ENCODE results near the gene LLGL1. TPM values are rescaled to one million over a fixed set of nuclear protein-coding genes. Genes with fewer than 3 reads are reported as not detected.

The LLGL1 gene
- total and polyA plus RNA-seq, 10 of the 15 experiments (the other 5 are each of a cell fraction or from before 2014, with no cell fraction given), result 0.02 to 9.2 (median 2.5) TPM

DNA sequence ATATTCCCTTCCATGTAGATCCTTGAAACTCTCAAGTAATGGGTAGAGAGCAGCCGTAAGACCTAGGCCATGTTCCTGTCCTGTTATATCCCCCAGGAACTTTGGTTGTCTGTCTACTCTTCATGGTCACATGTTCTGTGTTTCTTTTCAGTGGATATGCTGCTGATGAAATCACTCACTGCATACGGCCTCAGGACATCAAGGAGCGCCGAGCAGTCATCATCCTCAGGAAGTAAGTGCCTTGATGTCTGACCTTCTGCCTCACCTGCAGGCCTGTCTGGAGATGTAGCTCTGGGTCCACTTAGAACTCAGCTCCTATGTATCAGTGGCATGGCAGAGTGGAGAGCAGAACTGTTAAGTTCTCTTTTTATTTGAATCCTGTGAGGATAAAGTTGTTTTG is 30.6 kb upstream of the LLGL1 start (continued):
- TF ChIP-seq, protein P1, sequence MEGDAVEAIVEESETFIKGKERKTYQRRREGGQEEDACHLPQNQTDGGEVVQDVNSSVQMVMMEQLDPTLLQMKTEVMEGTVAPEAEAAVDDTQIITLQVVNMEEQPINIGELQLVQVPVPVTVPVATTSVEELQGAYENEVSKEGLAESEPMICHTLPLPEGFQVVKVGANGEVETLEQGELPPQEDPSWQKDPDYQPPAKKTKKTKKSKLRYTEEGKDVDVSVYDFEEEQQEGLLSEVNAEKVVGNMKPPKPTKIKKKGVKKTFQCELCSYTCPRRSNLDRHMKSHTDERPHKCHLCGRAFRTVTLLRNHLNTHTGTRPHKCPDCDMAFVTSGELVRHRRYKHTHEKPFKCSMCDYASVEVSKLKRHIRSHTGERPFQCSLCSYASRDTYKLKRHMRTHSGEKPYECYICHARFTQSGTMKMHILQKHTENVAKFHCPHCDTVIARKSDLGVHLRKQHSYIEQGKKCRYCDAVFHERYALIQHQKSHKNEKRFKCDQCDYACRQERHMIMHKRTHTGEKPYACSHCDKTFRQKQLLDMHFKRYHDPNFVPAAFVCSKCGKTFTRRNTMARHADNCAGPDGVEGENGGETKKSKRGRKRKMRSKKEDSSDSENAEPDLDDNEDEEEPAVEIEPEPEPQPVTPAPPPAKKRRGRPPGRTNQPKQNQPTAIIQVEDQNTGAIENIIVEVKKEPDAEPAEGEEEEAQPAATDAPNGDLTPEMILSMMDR (IDR thresholded peaks at IDR 0.05 in 2 of 3, conservative IDR thresholded peaks at IDR 0.05 in 1 of 3; ENCODE audit: control insufficient read depth in 2 of 3, extremely low read depth in 1 of 3, insufficient read depth in 1 of 3, low read depth in 3 of 3, low read length in 3 of 3), result no peak
- no peak for TF ChIP-seq CBX3 (IDR thresholded peaks at IDR 0.05; ENCODE audit: borderline replicate concordance, low read depth)

DNA sequence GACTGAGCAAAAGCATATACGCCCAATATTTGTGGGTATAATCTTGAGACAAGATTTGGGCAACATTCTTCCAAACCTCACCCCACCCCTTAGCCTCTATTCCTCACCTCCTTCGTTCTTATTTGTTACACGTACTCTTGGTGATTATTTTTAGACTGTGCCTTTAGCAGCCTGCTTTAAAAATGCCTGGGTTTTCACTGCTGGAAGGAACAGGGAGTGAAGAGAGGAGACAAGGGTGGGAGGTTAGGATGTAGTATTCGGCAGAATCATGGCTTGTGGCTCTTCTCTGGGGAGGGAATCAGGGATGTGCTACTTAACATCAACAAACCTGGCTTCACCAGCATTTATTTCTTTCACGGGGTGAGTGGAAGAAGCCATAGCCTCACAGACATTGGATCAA is 30.2 kb upstream of the LLGL1 start:
- peaks cover 30 to 49% of the 10 kb centered on the region in 2 experiments for H3K36me3 ChIP-seq (ENCODE audit: control insufficient read depth in 2 of 2, insufficient read depth in 2 of 2, low read length in 1 of 2)
- H2AFZ ChIP-seq (ENCODE audit: control insufficient read depth, low read depth, low read length), result no peak overlapping the region
- SMC1A ChIA-PET (ENCODE audit: uncharacterized antibody, unreplicated experiment), result no interaction called here
- POLR2A ChIA-PET, result no interaction called here
- no peaks in the 10 kb centered on the region for H3K4me1 ChIP-seq (ENCODE audit: control insufficient read depth, insufficient read depth, low read length)
- no peaks in the 10 kb centered on the region for H3K27me3 ChIP-seq (replicated peaks in 1 of 2; ENCODE audit: control insufficient read depth in 2 of 2, insufficient read depth in 2 of 2, low read length in 1 of 2)
- 98% methylated on average over 5 of the region's 5 CpGs for WGBS (ENCODE audit: insufficient coverage, insufficient replicate concordance, low lambda C conversion rate, missing lambda C conversion rate)
- no peak overlapping the region for H3K27ac ChIP-seq (ENCODE audit: control insufficient read depth, insufficient read depth)
- no peaks in the 10 kb centered on the region for H3K9me3 ChIP-seq (replicated peaks; ENCODE audit: control insufficient read depth, insufficient read depth, low read length)
- H3K4me2 ChIP-seq (ENCODE audit: control insufficient read depth, insufficient read depth), result no peak overlapping the region
- peaks cover 55% of the 10 kb centered on the region for H3K79me2 ChIP-seq (ENCODE audit: control insufficient read depth, insufficient read depth, low read length)
- CTCF ChIA-PET, result no interaction called here
- intact Hi-C loops (cut with micrococcal nuclease; ENCODE audit: unreplicated experiment), result no loop called here
- BruUV-seq (replicated peaks), result TSS peak; percentile 16
- H3K9ac ChIP-seq (ENCODE audit: control insufficient read depth, insufficient read depth, low read length), result no peak overlapping the region
- ATAC-seq, result no peak
- peaks cover 13% of the 10 kb centered on the region for H4K20me1 ChIP-seq (ENCODE audit: control insufficient read depth, insufficient read depth)
- in situ Hi-C loops (cut with MboI), result no loop called here
- no peak overlapping the region for H3K4me3 ChIP-seq
- RAD21 ChIA-PET (ENCODE audit: unreplicated experiment), result no interaction called here
- no peak for DNase-seq (ENCODE audit: low read depth, low spot score)
- no peak for FAIRE-seq
- no peak for TF ChIP-seq NFIC (IDR thresholded peaks at IDR 0.05; ENCODE audit: low read depth, low read length)
- TF ChIP-seq, protein P2, sequence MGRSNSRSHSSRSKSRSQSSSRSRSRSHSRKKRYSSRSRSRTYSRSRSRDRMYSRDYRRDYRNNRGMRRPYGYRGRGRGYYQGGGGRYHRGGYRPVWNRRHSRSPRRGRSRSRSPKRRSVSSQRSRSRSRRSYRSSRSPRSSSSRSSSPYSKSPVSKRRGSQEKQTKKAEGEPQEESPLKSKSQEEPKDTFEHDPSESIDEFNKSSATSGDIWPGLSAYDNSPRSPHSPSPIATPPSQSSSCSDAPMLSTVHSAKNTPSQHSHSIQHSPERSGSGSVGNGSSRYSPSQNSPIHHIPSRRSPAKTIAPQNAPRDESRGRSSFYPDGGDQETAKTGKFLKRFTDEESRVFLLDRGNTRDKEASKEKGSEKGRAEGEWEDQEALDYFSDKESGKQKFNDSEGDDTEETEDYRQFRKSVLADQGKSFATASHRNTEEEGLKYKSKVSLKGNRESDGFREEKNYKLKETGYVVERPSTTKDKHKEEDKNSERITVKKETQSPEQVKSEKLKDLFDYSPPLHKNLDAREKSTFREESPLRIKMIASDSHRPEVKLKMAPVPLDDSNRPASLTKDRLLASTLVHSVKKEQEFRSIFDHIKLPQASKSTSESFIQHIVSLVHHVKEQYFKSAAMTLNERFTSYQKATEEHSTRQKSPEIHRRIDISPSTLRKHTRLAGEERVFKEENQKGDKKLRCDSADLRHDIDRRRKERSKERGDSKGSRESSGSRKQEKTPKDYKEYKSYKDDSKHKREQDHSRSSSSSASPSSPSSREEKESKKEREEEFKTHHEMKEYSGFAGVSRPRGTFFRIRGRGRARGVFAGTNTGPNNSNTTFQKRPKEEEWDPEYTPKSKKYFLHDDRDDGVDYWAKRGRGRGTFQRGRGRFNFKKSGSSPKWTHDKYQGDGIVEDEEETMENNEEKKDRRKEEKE (IDR thresholded peaks at IDR 0.05), result no peak
- TF ChIP-seq, protein P3, sequence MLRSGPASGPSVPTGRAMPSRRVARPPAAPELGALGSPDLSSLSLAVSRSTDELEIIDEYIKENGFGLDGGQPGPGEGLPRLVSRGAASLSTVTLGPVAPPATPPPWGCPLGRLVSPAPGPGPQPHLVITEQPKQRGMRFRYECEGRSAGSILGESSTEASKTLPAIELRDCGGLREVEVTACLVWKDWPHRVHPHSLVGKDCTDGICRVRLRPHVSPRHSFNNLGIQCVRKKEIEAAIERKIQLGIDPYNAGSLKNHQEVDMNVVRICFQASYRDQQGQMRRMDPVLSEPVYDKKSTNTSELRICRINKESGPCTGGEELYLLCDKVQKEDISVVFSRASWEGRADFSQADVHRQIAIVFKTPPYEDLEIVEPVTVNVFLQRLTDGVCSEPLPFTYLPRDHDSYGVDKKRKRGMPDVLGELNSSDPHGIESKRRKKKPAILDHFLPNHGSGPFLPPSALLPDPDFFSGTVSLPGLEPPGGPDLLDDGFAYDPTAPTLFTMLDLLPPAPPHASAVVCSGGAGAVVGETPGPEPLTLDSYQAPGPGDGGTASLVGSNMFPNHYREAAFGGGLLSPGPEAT (IDR thresholded peaks at IDR 0.05; ENCODE audit: low read depth), result no peak
- TF ChIP-seq, protein P4, sequence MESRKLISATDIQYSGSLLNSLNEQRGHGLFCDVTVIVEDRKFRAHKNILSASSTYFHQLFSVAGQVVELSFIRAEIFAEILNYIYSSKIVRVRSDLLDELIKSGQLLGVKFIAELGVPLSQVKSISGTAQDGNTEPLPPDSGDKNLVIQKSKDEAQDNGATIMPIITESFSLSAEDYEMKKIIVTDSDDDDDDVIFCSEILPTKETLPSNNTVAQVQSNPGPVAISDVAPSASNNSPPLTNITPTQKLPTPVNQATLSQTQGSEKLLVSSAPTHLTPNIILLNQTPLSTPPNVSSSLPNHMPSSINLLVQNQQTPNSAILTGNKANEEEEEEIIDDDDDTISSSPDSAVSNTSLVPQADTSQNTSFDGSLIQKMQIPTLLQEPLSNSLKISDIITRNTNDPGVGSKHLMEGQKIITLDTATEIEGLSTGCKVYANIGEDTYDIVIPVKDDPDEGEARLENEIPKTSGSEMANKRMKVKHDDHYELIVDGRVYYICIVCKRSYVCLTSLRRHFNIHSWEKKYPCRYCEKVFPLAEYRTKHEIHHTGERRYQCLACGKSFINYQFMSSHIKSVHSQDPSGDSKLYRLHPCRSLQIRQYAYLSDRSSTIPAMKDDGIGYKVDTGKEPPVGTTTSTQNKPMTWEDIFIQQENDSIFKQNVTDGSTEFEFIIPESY (IDR thresholded peaks at IDR 0.05), result no peak
- no peak for TF ChIP-seq CBX3 (IDR thresholded peaks at IDR 0.05; ENCODE audit: borderline replicate concordance, low read depth)
- no peak for TF ChIP-seq GABPA (IDR thresholded peaks at IDR 0.05; ENCODE audit: low read depth)
- TF ChIP-seq, protein P5, sequence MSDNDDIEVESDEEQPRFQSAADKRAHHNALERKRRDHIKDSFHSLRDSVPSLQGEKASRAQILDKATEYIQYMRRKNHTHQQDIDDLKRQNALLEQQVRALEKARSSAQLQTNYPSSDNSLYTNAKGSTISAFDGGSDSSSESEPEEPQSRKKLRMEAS (IDR thresholded peaks at IDR 0.05; ENCODE audit: low read depth, low read length), result no peak
- TF ChIP-seq POLR2A (IDR thresholded peaks at IDR 0.05; ENCODE audit: low read depth, low read length), result no peak
- no peak for TF ChIP-seq CEBPB (IDR thresholded peaks at IDR 0.05; ENCODE audit: borderline replicate concordance in 1 of 2, low read depth in 2 of 2, low read length in 2 of 2)
- no peak for TF ChIP-seq ZNF217 (IDR thresholded peaks at IDR 0.05)
- no peak for TF ChIP-seq MYB (IDR thresholded peaks at IDR 0.05; ENCODE audit: borderline replicate concordance, low read depth, low read length)

All from GM12878 (cell line).